Uterus (tissue), 2 donors: ENCODE measurements around the gene MRTFB.

ENCODE experiments used
- POLR2A ChIP-seq, 2 donors: fragments of 450-650 bp; IDR thresholded peaks; one replicate each; pipeline ENCODE4 v1.6.1; 2016; ENCODE audit warnings: antibody characterized with exemption in 2 of 2, mild to moderate bottlenecking in 1 of 2, moderate library complexity in 1 of 2
- TF ChIP-seq, protein P1 (sequence below), 4 experiments: fragments of 200-600 bp in 2 of 4; fragments of 450-650 bp in 2 of 4; sonication (generic) in 2 of 4; IDR thresholded peaks; one replicate each; pipeline ENCODE4 v1.5.1; 2016 to 2019; ENCODE audit warnings: antibody characterized with exemption in 4 of 4, mild to moderate bottlenecking in 2 of 4, moderate library complexity in 1 of 4

DNA sequence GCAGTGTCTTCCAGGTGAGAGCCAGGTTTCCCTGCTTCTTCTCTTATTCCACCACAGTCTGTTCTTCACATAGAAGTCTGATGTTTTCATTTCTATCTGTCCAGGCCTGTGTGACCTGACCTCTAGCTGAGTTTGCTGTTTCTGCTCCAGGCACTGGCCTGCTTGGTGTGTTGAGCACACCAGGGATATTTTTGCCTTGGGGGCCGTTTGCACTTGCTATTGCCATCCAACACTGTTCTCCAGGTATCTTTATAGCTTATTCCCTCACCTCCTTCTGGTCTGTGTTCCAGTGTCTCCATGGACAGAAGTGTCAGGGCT, 41.4 kb downstream of the MRTFB start:
- TF ChIP-seq, protein P1, sequence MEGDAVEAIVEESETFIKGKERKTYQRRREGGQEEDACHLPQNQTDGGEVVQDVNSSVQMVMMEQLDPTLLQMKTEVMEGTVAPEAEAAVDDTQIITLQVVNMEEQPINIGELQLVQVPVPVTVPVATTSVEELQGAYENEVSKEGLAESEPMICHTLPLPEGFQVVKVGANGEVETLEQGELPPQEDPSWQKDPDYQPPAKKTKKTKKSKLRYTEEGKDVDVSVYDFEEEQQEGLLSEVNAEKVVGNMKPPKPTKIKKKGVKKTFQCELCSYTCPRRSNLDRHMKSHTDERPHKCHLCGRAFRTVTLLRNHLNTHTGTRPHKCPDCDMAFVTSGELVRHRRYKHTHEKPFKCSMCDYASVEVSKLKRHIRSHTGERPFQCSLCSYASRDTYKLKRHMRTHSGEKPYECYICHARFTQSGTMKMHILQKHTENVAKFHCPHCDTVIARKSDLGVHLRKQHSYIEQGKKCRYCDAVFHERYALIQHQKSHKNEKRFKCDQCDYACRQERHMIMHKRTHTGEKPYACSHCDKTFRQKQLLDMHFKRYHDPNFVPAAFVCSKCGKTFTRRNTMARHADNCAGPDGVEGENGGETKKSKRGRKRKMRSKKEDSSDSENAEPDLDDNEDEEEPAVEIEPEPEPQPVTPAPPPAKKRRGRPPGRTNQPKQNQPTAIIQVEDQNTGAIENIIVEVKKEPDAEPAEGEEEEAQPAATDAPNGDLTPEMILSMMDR (IDR thresholded peaks at IDR 0.05), result no peak
- TF ChIP-seq POLR2A (IDR thresholded peaks at IDR 0.05), result no peak
